Endothelial cell of umbilical vein (primary cell): ENCODE data around the gene TEDC2.

ENCODE experiments used
- CTCF ChIP-seq, 2 donors: IDR thresholded peaks; 1 replicate in 1 of 2; 2 replicates in 1 of 2; pipeline ENCODE4 v1.5.1; 2011; ENCODE audit warnings: low read length in 2 of 2, mild to moderate bottlenecking in 2 of 2, moderate library complexity in 2 of 2, control low read depth in 1 of 2, inconsistent platforms in 1 of 2, low read depth in 1 of 2; ENCODE audit not compliant: insufficient read depth in 1 of 2; ENCODE audit errors: extremely low read depth in 1 of 2
- POLR2A ChIP-seq: IDR thresholded peaks from 2 replicates; pipeline ENCODE4 v1.6.1; 2012; ENCODE audit warnings: low read depth, mild to moderate bottlenecking, control low read depth, low read length
- POLR2AphosphoS5 ChIP-seq: IDR thresholded peaks from 2 replicates; pipeline ENCODE4 v1.6.1; 2012; ENCODE audit warnings: low read depth, mild to moderate bottlenecking, control low read depth, low read length, moderate library complexity; ENCODE audit not compliant: insufficient read depth

GRCh38 chr16:2457946-2458345 is 2.0 kb upstream of the TEDC2 start:
- TF ChIP-seq CTCF (IDR thresholded peaks at IDR 0.05; ENCODE audit: extremely low read depth in 1 of 2, insufficient read depth in 1 of 2, low read depth in 1 of 2, low read length in 2 of 2), result no peak
- TF ChIP-seq POLR2AphosphoS5, result no peak
- no peak for TF ChIP-seq POLR2A
